AG10803 (cell line): ENCODE measurements around the gene CD8A.

Experiments
- DNase-seq: peaks from one replicate; pipeline ENCODE4 v3.0.0; 2010; ENCODE audit warnings: low read depth
- H3K4me3 ChIP-seq: 2 replicates; pipeline ENCODE4 v1.5.1; 2011; ENCODE audit warnings: mild to moderate bottlenecking, low read length, control low read depth
- CTCF ChIP-seq: conservative IDR thresholded peaks from 2 replicates; pipeline ENCODE4 v1.5.1; 2011; ENCODE audit warnings: mild to moderate bottlenecking, low read length, control low read depth, inconsistent platforms

The CD8A gene

GRCh38 chr2:86764661-86765309 lies 25.9 kb downstream of the CD8A start:
- TF ChIP-seq CTCF: peak; percentile 80
- peak; percentile 36 for DNase-seq
- H3K4me3 ChIP-seq: no peak overlapping the region

GRCh38 chr2:86760371-86760770 lies 30.3 kb downstream of the CD8A start:
- TF ChIP-seq CTCF: no peak
- H3K4me3 ChIP-seq: no peak overlapping the region
- DNase-seq: no peak

- TF ChIP-seq CTCF: no peak
- DNase-seq: no peak
- no peak overlapping the region for H3K4me3 ChIP-seq
Observed at GRCh38 chr2:86758405-86758804, 32.3 kb downstream of the CD8A start.

GRCh38 chr2:86753606-86754005 lies 37.1 kb downstream of the CD8A start:
- no peak overlapping the region for H3K4me3 ChIP-seq
- DNase-seq: no peak
- TF ChIP-seq CTCF: no peak

- no peak overlapping the region for H3K4me3 ChIP-seq
Observed at GRCh38 chr2:86752934-86753333, 37.8 kb downstream of the CD8A start.

GRCh38 chr2:86751778-86752177 lies 38.9 kb downstream of the CD8A start:
- no peak for TF ChIP-seq CTCF
- H3K4me3 ChIP-seq: no peak overlapping the region
- DNase-seq: no peak

More at GRCh38 chr2:86752934-86753333, 37.8 kb downstream of the CD8A start:
- no peak for TF ChIP-seq CTCF
- DNase-seq: no peak

- no peak overlapping the region for H3K4me3 ChIP-seq
- peak; percentile 15 for DNase-seq
- no peak for TF ChIP-seq CTCF
Observed at GRCh38 chr2:86750240-86750839, 40.4 kb downstream of the CD8A start.
